Suppressor macrophage treated with lipopolysaccharide for 4 hours (primary cell): ENCODE data around the gene SOWAHC.
"Not testable (repeated sequence)": the region's sequence is repeated elsewhere in the genome, so short reads cannot be mapped to it uniquely, and the experiment has no call there.

ENCODE experiments used
- DNase-seq: peaks from one replicate; pipeline ENCODE4 v3.0.0-alpha.2; 2020

Gene SOWAHC

GRCh38 chr2:109616184-109616583 is 2.0 kb downstream of the SOWAHC start:
- no peak for DNase-seq

- no peak for DNase-seq
These were observed 5.0 kb downstream of the SOWAHC start for GRCh38 chr2:109619032-109619615.

- DNase-seq = no peak
These were observed 9.1 kb downstream of the SOWAHC start for GRCh38 chr2:109623297-109623696.

- DNase-seq = no peak
These were observed 9.8 kb downstream of the SOWAHC start for GRCh38 chr2:109623923-109624322.

GRCh38 chr2:109624339-109624738 is 10.2 kb downstream of the SOWAHC start:
- no peak for DNase-seq

- DNase-seq = not testable (repeated sequence)
These were observed 14.2 kb downstream of the SOWAHC start for GRCh38 chr2:109628321-109628720.

- DNase-seq = no peak
These were observed 15.7 kb downstream of the SOWAHC start for GRCh38 chr2:109629867-109630266.

- peak; percentile 19 for DNase-seq
These were observed 16.6 kb downstream of the SOWAHC start for GRCh38 chr2:109630441-109631430.

GRCh38 chr2:109631741-109632140 is 17.6 kb downstream of the SOWAHC start:
- no peak for DNase-seq

GRCh38 chr2:109632158-109632789 is 18.1 kb downstream of the SOWAHC start:
- DNase-seq = no peak

GRCh38 chr2:109633284-109633961 is 19.3 kb downstream of the SOWAHC start:
- no peak for DNase-seq

GRCh38 chr2:109635426-109636304 is 21.5 kb downstream of the SOWAHC start:
- DNase-seq = no peak

GRCh38 chr2:109636317-109636716 is 22.2 kb downstream of the SOWAHC start:
- peak; percentile 91 for DNase-seq

GRCh38 chr2:109637749-109638570 is 23.8 kb downstream of the SOWAHC start:
- peak; percentile 73 for DNase-seq

GRCh38 chr2:109638795-109639194 is 24.6 kb downstream of the SOWAHC start:
- DNase-seq = no peak

- not testable (repeated sequence) for DNase-seq
These were observed 25.8 kb downstream of the SOWAHC start for GRCh38 chr2:109640000-109640399.

- peak; percentile 31 for DNase-seq
These were observed 30.6 kb downstream of the SOWAHC start for GRCh38 chr2:109644571-109645275.

GRCh38 chr2:109645412-109646184 is 31.4 kb downstream of the SOWAHC start:
- no peak for DNase-seq

GRCh38 chr2:109646961-109647360 is 32.8 kb downstream of the SOWAHC start:
- no peak for DNase-seq

- no peak for DNase-seq
These were observed 33.5 kb downstream of the SOWAHC start for GRCh38 chr2:109647636-109648035.
